Right atrium auricular region (tissue), 2 donors: ENCODE data around the gene UBXN11. TPM values are rescaled to one million over a fixed set of nuclear protein-coding genes. Genes with fewer than 3 reads are reported as not detected.

Experiments
- DNase-seq: peaks from one replicate; pipeline ENCODE4 v3.0.0-alpha.2; 2019; ENCODE audit warnings: low spot score
- H3K27ac ChIP-seq, 2 donors: fragments of 200-600 bp; sonication (generic); 1 replicate in 1 of 2; 2 replicates in 1 of 2; pipeline ENCODE4 v1.5.1; 2016 to 2019
- H3K27me3 ChIP-seq, 2 donors: fragments of 200-600 bp; sonication (generic); one replicate each; pipeline versions ENCODE4 v1.5.1 to v1.6.0; 2017 to 2019
- H3K36me3 ChIP-seq: fragments of 200-600 bp; sonication (generic); one replicate; pipeline ENCODE4 v1.5.1; 2016
- H3K4me1 ChIP-seq, 2 donors: fragments of 200-600 bp; sonication (generic); one replicate each; pipeline versions ENCODE4 v1.5.1 to v1.6.0; 2017 to 2019
- H3K4me3 ChIP-seq, 2 donors: fragments of 200-600 bp; sonication (generic); 1 replicate in 1 of 2; 2 replicates in 1 of 2; pipeline ENCODE4 v1.5.1; 2017 to 2019; ENCODE audit warnings: mild to moderate bottlenecking in 1 of 2, moderate library complexity in 1 of 2
- H3K9me3 ChIP-seq, 2 donors: fragments of 200-600 bp; sonication (generic); one replicate each; pipeline ENCODE4 v1.5.1; 2019
- CTCF ChIP-seq, 2 donors: fragments of 200-600 bp; sonication (generic); IDR thresholded peaks; one replicate each; pipeline ENCODE4 v1.5.1; 2019; ENCODE audit warnings: antibody characterized with exemption in 2 of 2
- total RNA-seq, 2 donors: library from RNA; depleted of rRNA; stranded (reverse); fragments of >200 nt; gene quantifications; one replicate each; pipeline ENCODE4 v1.1.0, GENCODE V29; 2016

The UBXN11 gene
- total RNA-seq = 1 to 10 TPM; 4.5 to 7.4 TPM

GRCh38 chr1:26306290-26307229, at the start of gene UBXN11:
Gene UBXN11 (minus strand): TSS chr1:26306636. CDS start chr1:26302883, 3,753 bp downstream.
- no peaks in the 10 kb centered on the region for H3K36me3 ChIP-seq
- no peaks in the 10 kb centered on the region for H3K9me3 ChIP-seq
- peaks cover 0 to 15% of the 10 kb centered on the region in 2 donors for H3K4me1 ChIP-seq

GRCh38 chr1:26356106-26356505, 49.7 kb upstream of the UBXN11 start:
- Histone ChIP-seq H3K4me3 (no peak overlapping the region), H3K36me3 (no peaks in the 10 kb centered on the region), H3K27ac (no peak overlapping the region), H3K4me1 (peaks cover 0 to 14% of the 10 kb centered on the region in 2 donors), H3K9me3 (no peaks in the 10 kb centered on the region), H3K27me3 (peaks cover 11 to 14% of the 10 kb centered on the region in 2 donors)
- no peak for DNase-seq
- no peak for TF ChIP-seq CTCF (IDR thresholded peaks at IDR 0.05)

More at GRCh38 chr1:26306290-26307229, at the start of gene UBXN11:
- peak within 1 kb of the TSS; percentile 49 to 57 for H3K27ac ChIP-seq
- peak; percentile 94 for DNase-seq
- no peak for TF ChIP-seq CTCF (IDR thresholded peaks at IDR 0.05)
- H3K27me3 ChIP-seq = no peaks in the 10 kb centered on the region
- H3K4me3 ChIP-seq = peak within 1 kb of the TSS; percentile 72 to 74

GRCh38 chr1:26354972-26355371, 48.5 kb upstream of the UBXN11 start:
- Histone ChIP-seq H3K27ac (no peak overlapping the region), H3K4me1 (peaks cover 0 to 2% of the 10 kb centered on the region in 2 donors), H3K27me3 (peaks cover 0 to 6% of the 10 kb centered on the region in 2 donors), H3K9me3 (no peaks in the 10 kb centered on the region), H3K4me3 (no peak overlapping the region), H3K36me3 (no peaks in the 10 kb centered on the region)
- TF ChIP-seq CTCF (IDR thresholded peaks at IDR 0.05) = no peak
- DNase-seq = no peak

GRCh38 chr1:26353976-26354820, 47.8 kb upstream of the UBXN11 start, which contains the start of gene CRYBG2:
Gene CRYBG2 (minus strand): TSS chr1:26354130. CDS start chr1:26346657, 7,473 bp downstream.
- no peak for TF ChIP-seq CTCF (IDR thresholded peaks at IDR 0.05)
- H3K36me3 ChIP-seq = no peaks in the 10 kb centered on the region

GRCh38 chr1:26353210-26353859, 46.9 kb upstream of the UBXN11 start:
- Histone ChIP-seq H3K4me1 (no peaks in the 10 kb centered on the region), H3K36me3 (no peaks in the 10 kb centered on the region), H3K27me3 (no peaks in the 10 kb centered on the region), H3K27ac (no peak overlapping the region), H3K4me3 (no peak overlapping the region), H3K9me3 (no peaks in the 10 kb centered on the region)
- no peak for TF ChIP-seq CTCF (IDR thresholded peaks at IDR 0.05)
- no peak for DNase-seq

More at GRCh38 chr1:26353976-26354820, 47.8 kb upstream of the UBXN11 start, which contains the start of gene CRYBG2:
- no peak within 1 kb of the TSS for H3K27ac ChIP-seq
- no peaks in the 10 kb centered on the region for H3K9me3 ChIP-seq
- no peak for DNase-seq
- H3K4me1 ChIP-seq = no peaks in the 10 kb centered on the region
- no peak within 1 kb of the TSS for H3K4me3 ChIP-seq
- H3K27me3 ChIP-seq = peaks cover 0 to 5% of the 10 kb centered on the region in 2 donors
